Keratinocyte (primary cell): ENCODE data around the gene ABCA7. TPM values are rescaled to one million over a fixed set of nuclear protein-coding genes. Genes with fewer than 3 reads are reported as not detected.
"Not testable (repeated sequence)": the region's sequence is repeated elsewhere in the genome, so short reads cannot be mapped to it uniquely, and the experiment has no call there.

ENCODE experiments used
- DNase-seq: peaks from one replicate; pipeline ENCODE4 v3.0.0-alpha.2; 2011; ENCODE audit warnings: low read depth, missing footprints, low spot score
- FAIRE-seq: peaks from 2 replicates; lab custom pipeline; 2011; peaks lifted over from hg19 to GRCh38; lab: Jason Lieb, UNC
- H2AFZ ChIP-seq: 2 replicates; pipeline ENCODE4 v1.6.0; 2012; ENCODE audit warnings: low read length, control low read depth, inconsistent platforms; ENCODE audit not compliant: control insufficient read depth
- H3K27ac ChIP-seq: 2 replicates; pipeline ENCODE4 v1.5.1; 2011; ENCODE audit warnings: low read length; ENCODE audit not compliant: control insufficient read depth, insufficient read depth
- H3K27me3 ChIP-seq: 3 replicates; pipeline ENCODE4 v1.6.0; 2011; ENCODE audit warnings: low read length; ENCODE audit not compliant: control insufficient read depth, insufficient read depth; ENCODE audit errors: extremely low read depth
- H3K36me3 ChIP-seq, 2 experiments: 2 replicates in 1 of 2; 3 replicates in 1 of 2; pipeline ENCODE4 v1.5.1; 2011; ENCODE audit warnings: low read length in 2 of 2, mild to moderate bottlenecking in 1 of 2; ENCODE audit not compliant: control insufficient read depth in 2 of 2, insufficient read depth in 2 of 2; ENCODE audit errors: extremely low read depth in 1 of 2
- H3K4me1 ChIP-seq: 3 replicates; pipeline ENCODE4 v1.5.1; 2011; ENCODE audit warnings: low read length; ENCODE audit not compliant: control insufficient read depth, insufficient read depth; ENCODE audit errors: extremely low read depth
- H3K4me2 ChIP-seq: 3 replicates; pipeline ENCODE4 v1.6.0; 2011; ENCODE audit warnings: low read depth, low read length; ENCODE audit not compliant: control insufficient read depth, insufficient read depth; ENCODE audit errors: extremely low read depth
- H3K4me3 ChIP-seq, 3 experiments: fragments of 200-600 bp in 1 of 3; sonication (generic) in 1 of 3; 2 replicates in 2 of 3; 3 replicates in 1 of 3; pipeline ENCODE4 v1.5.1; 2011 to 2016; ENCODE audit warnings: low read length in 3 of 3, mild to moderate bottlenecking in 3 of 3, control low read depth in 2 of 3, inconsistent platforms in 1 of 3, low read depth in 1 of 3, mixed read lengths in 1 of 3, mixed run types in 1 of 3, moderate library complexity in 1 of 3; ENCODE audit not compliant: control insufficient read depth in 2 of 3, insufficient read depth in 2 of 3; ENCODE audit errors: extremely low read depth in 1 of 3
- H3K79me2 ChIP-seq: 2 replicates; pipeline ENCODE4 v1.6.0; 2012; ENCODE audit warnings: low read length; ENCODE audit not compliant: control insufficient read depth, insufficient read depth
- H3K9ac ChIP-seq: 3 replicates; pipeline ENCODE4 v1.6.0; 2011; ENCODE audit warnings: low read length; ENCODE audit not compliant: control insufficient read depth, insufficient read depth; ENCODE audit errors: extremely low read depth
- H3K9me1 ChIP-seq: 3 replicates; pipeline ENCODE4 v1.6.0; 2011; ENCODE audit warnings: low read length; ENCODE audit not compliant: control insufficient read depth, insufficient read depth; ENCODE audit errors: extremely low read depth
- H3K9me3 ChIP-seq: 2 replicates; pipeline ENCODE4 v1.5.1; 2012; ENCODE audit warnings: low read depth, low read length; ENCODE audit not compliant: control insufficient read depth
- H4K20me1 ChIP-seq: 3 replicates; pipeline ENCODE4 v1.6.0; 2011; ENCODE audit warnings: low read length; ENCODE audit not compliant: control insufficient read depth, insufficient read depth; ENCODE audit errors: extremely low read depth
- EZH2 ChIP-seq: IDR thresholded peaks from one replicate; pipeline ENCODE4 v1.6.1; 2012; ENCODE audit warnings: inconsistent platforms, mild to moderate bottlenecking, low read length, moderate library complexity
- dilution Hi-C: fragments of 300-500 bp; cut with MboI; formaldehyde crosslinking; loops from one replicate; pipeline ENCODE4 v1.7.0; 2020; ENCODE audit warnings: low sequenced_read_pairs; ENCODE audit not compliant: extremely low pct_ligation_motif_present
- polyA plus RNA-seq, 5 experiments: library from polyadenylated mRNA; depleted of rRNA in 3 of 5; stranded (reverse) in 3 of 5; stranded (forward) in 1 of 5; unstranded in 1 of 5; fragments of >200 nt; gene quantifications; 1 replicate in 1 of 5; 2 replicates in 3 of 5; 3 replicates in 1 of 5; pipeline versions ENCODE4 v1.2.1 to v1.2.3, GENCODE V29; 2011 to 2012; ENCODE audit warnings: missing spikeins in 2 of 5, low read depth in 1 of 5, low replicate concordance in 1 of 5
- TF ChIP-seq, protein P1 (sequence below), 3 experiments: IDR thresholded peaks in 1 of 3; conservative IDR thresholded peaks in 1 of 3; optimal IDR thresholded peaks in 1 of 3; 2 replicates in 2 of 3; 3 replicates in 1 of 3; pipeline versions ENCODE3 to v1.5.1; 2011; ENCODE audit warnings: low read length in 3 of 3, mild to moderate bottlenecking in 3 of 3, moderate library complexity in 2 of 3, control low read depth in 1 of 3, inconsistent platforms in 1 of 3; ENCODE audit not compliant: insufficient read depth in 2 of 3; ENCODE audit errors: extremely low read depth in 1 of 3

ABCA7 gene
- polyA plus RNA-seq, 1 donor (not counting 4 experiments of a cell fraction or from before 2014, with no cell fraction given): 7.4 TPM

DNA sequence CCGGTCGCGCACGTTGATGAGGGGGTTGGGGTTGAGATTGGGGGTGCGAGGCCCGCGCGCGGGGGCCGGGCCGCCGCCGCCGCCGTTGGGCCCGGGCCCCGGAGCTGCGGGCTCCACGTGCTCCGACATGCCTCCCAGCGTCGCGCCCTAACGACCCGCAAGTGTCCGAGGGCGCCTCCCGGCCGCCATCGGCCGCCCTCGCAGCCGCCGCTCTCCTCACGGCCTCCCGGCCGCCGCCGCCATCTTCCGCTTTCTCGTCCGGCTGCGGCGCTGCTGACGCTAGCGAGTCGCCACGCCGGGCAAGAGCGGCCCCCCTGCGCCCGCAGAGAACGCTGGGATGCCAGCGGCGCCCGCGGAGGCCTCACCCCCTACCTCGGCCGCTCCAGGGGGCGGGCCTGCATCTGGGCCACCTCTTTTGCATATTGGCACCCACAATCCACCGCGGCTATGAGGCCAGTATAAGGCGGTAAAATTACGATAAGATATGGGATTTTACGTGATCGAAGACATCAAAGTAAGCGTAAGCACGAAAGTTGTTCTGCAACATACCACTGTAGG, 19.0 kb upstream of the ABCA7 start, which contains the start of gene TMEM259:
Gene TMEM259 (minus strand): TSS at position 256 of the 558 bp plus-strand sequence. CDS start 127 bp downstream, at position 129.
- peak within 1 kb of the TSS; percentile 91 for H3K9ac ChIP-seq
- H3K4me3 ChIP-seq: peak within 1 kb of the TSS; percentile 68 to 95 (median 71)
- peak within 1 kb of the TSS; percentile 99 for H3K27ac ChIP-seq
- no peaks in the 10 kb centered on the region for H3K9me3 ChIP-seq
- peaks cover 25% of the 10 kb centered on the region for H4K20me1 ChIP-seq
- H3K9me1 ChIP-seq: peaks cover 4% of the 10 kb centered on the region
- DNase-seq (peak; percentile 83), FAIRE-seq (peak; percentile 20)
- H3K79me2 ChIP-seq: peaks cover 50% of the 10 kb centered on the region
- TF ChIP-seq, protein P1, sequence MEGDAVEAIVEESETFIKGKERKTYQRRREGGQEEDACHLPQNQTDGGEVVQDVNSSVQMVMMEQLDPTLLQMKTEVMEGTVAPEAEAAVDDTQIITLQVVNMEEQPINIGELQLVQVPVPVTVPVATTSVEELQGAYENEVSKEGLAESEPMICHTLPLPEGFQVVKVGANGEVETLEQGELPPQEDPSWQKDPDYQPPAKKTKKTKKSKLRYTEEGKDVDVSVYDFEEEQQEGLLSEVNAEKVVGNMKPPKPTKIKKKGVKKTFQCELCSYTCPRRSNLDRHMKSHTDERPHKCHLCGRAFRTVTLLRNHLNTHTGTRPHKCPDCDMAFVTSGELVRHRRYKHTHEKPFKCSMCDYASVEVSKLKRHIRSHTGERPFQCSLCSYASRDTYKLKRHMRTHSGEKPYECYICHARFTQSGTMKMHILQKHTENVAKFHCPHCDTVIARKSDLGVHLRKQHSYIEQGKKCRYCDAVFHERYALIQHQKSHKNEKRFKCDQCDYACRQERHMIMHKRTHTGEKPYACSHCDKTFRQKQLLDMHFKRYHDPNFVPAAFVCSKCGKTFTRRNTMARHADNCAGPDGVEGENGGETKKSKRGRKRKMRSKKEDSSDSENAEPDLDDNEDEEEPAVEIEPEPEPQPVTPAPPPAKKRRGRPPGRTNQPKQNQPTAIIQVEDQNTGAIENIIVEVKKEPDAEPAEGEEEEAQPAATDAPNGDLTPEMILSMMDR (optimal IDR thresholded peaks at IDR 0.05 in 1 of 3, IDR thresholded peaks at IDR 0.05 in 1 of 3, conservative IDR thresholded peaks at IDR 0.05 in 1 of 3; ENCODE audit: extremely low read depth in 1 of 3, insufficient read depth in 2 of 3, low read length in 3 of 3): no peak
- TF ChIP-seq EZH2: no peak
- H2AFZ ChIP-seq: peak within 1 kb of the TSS; percentile 95
- H3K4me2 ChIP-seq: peak within 1 kb of the TSS; percentile 68
- H3K36me3 ChIP-seq: no peaks in the 10 kb centered on the region
- no peaks in the 10 kb centered on the region for H3K27me3 ChIP-seq
- dilution Hi-C loops: no loop called here
- H3K4me1 ChIP-seq: peaks cover 32% of the 10 kb centered on the region

DNA sequence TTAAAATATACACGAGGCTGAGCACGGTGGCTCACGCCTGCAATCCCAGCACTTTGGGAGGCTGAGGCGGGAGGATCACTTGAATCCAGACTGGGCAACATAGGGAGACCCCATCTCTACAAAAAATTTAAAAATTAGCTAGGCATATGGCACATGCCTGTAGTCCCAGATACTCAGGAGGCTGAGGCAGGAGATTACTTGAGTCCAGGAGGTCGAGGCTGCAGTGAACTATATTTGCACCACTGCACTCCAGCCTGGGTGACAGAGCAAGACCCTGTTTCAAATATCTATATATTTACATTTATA, 16.1 kb upstream of the ABCA7 start:
- DNase-seq, H4K20me1 ChIP-seq, dilution Hi-C loops, H3K27ac ChIP-seq, H3K36me3 ChIP-seq, H3K4me3 ChIP-seq, H2AFZ ChIP-seq, H3K9me3 ChIP-seq, H3K9me1 ChIP-seq, H3K9ac ChIP-seq, H3K4me2 ChIP-seq, FAIRE-seq, H3K27me3 ChIP-seq: not testable (repeated sequence)
- Histone ChIP-seq H3K79me2 (peaks cover 43% of the 10 kb centered on the region), H3K4me1 (peaks cover 12% of the 10 kb centered on the region)

DNA sequence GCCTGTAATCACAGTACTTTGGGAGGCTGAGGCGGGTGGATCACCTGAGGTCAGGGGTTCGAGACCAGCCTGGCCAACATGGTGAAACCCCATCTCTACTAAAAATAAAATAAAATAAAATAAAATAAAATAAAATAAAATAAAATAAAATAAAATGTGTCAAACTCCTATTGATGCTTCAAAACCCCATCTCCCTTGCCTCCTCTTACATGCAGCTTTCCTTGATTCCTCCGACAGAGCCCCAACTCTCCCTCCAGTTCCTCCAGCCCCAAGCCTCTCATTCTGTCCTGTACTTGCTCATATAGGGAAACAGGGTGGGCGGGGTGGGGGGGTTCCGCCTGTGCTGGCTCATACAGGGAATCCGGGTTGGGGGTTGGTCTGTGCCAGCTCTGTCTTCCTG, 14.8 kb upstream of the ABCA7 start:
- H3K4me3 ChIP-seq, H3K9me1 ChIP-seq, DNase-seq, H4K20me1 ChIP-seq, H3K27ac ChIP-seq, H2AFZ ChIP-seq, H3K9ac ChIP-seq, FAIRE-seq, H3K27me3 ChIP-seq, H3K4me2 ChIP-seq, H3K9me3 ChIP-seq, dilution Hi-C loops: not testable (repeated sequence)
- Histone ChIP-seq H3K79me2 (peaks cover 39% of the 10 kb centered on the region), H3K4me1 (peaks cover 10% of the 10 kb centered on the region), H3K36me3 (peaks cover 0 to 10% of the 10 kb centered on the region in 2 experiments)
